ENCODE data around the gene FAM120B.

GRCh38 chr6:170296746-170297575 is 9.6 kb upstream of the FAM120B start:
- TF ChIP-seq EZH2 (IDR thresholded peaks at IDR 0.05) (no peak), POLR2AphosphoS5 (IDR thresholded peaks at IDR 0.05; ENCODE audit: borderline replicate concordance, low read depth, low read length) (no peak)

Measured in SK-N-MC (cell line).